ENCODE data around the gene EHF.

DNA sequence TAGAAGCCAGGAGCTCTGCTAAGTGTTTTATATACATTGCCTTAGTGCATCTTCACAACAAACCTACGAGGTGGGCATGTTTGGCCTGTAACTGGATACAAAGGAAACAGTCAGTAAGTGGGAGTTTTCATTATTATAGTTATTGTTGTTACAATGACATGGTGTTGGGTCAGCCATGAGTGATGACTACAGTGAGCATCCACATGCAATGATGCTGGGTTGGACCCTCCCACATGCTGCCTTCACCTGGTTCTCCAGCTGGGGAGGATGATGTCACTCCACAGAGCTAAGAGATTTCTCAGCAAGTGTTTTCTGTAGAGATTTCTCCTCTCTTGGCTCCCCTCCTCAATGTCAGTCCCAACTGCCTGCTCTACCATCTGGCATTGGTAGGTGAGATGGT is 59.3 kb downstream of the EHF start:
- TF ChIP-seq, protein P1, sequence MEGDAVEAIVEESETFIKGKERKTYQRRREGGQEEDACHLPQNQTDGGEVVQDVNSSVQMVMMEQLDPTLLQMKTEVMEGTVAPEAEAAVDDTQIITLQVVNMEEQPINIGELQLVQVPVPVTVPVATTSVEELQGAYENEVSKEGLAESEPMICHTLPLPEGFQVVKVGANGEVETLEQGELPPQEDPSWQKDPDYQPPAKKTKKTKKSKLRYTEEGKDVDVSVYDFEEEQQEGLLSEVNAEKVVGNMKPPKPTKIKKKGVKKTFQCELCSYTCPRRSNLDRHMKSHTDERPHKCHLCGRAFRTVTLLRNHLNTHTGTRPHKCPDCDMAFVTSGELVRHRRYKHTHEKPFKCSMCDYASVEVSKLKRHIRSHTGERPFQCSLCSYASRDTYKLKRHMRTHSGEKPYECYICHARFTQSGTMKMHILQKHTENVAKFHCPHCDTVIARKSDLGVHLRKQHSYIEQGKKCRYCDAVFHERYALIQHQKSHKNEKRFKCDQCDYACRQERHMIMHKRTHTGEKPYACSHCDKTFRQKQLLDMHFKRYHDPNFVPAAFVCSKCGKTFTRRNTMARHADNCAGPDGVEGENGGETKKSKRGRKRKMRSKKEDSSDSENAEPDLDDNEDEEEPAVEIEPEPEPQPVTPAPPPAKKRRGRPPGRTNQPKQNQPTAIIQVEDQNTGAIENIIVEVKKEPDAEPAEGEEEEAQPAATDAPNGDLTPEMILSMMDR (IDR thresholded peaks at IDR 0.05) = no peak
- no peak for TF ChIP-seq POLR2A (IDR thresholded peaks at IDR 0.05)

Measured in body of pancreas (tissue), 4 donors.